GM12872 (cell line): ENCODE results near the gene ABCC5.

Experiments
- CTCF ChIP-seq: IDR thresholded peaks from 3 replicates; pipeline ENCODE4 v1.5.1; 2011; ENCODE audit warnings: low read depth, mild to moderate bottlenecking, low read length, moderate library complexity; ENCODE audit not compliant: insufficient read depth

ABCC5 gene

GRCh38 chr3:183927059-183927458 is 90.6 kb downstream of the ABCC5 start:
- no peak for TF ChIP-seq CTCF

DNA sequence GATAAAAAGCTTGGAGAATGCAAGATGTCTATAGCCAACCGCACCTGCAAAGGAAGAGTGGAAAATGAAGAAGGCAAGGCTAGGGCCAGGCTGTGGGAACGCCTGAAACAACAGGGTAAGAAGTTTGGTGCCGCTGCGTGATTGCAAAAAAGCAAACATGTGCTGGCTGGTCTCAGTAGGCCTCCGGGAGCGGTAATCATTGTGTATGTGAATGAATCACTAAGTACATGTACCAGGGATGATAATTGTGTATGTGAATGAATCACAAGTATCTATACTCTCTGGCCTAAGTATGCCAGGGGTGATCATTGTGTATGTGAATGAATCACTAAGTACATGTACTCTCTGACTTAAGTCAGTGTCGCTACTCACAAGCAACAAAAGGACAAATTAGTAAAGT is 92.7 kb downstream of the ABCC5 start:
- no peak for TF ChIP-seq CTCF

- TF ChIP-seq CTCF: no peak
These were observed 93.1 kb downstream of the ABCC5 start for GRCh38 chr3:183924543-183924942.

DNA sequence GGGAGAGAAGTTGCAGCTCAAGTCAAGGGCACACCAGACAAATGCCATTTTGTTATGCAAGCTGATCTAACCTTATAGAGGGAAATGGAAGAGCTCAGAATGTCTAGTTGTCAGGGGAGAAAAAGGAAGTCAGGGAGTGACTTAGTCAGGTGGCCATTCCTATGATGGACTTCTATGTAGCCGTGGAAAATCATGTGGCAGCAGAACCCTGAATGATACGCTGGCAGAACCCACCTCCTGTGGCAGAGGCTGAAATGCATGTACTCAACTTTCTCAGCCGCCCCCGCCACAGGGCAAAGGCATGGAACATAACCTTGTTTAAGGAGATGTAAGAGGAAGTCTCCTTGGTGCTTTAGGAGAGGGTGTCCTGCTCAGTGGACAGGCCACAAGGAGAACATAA is 95.3 kb downstream of the ABCC5 start:
- TF ChIP-seq CTCF: no peak

- TF ChIP-seq CTCF: no peak
These were observed 96.6 kb downstream of the ABCC5 start for GRCh38 chr3:183921096-183921495.

- no peak for TF ChIP-seq CTCF
These were observed 97.3 kb downstream of the ABCC5 start for GRCh38 chr3:183920416-183920815.

GRCh38 chr3:183918178-183918577 is 99.5 kb downstream of the ABCC5 start:
- TF ChIP-seq CTCF: no peak

DNA sequence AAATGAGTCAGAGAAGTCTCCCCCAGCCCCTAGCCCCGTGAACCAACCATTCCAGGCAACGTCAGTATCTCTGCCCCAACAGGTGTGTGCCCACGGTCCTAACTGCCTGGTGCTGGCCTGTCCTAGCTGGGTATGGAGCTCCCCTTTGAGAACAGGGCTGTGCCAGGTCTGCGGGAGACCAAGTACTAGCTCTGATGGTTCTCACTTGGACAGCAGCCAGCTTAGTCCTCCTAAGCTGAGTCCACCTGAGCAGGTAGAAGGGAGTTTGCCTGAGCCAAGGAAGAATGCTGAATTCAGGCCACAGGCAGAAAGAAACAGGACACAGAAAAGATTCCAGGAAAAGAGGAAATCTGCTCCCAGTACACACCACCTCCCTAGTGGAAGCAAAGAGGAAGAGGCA is 99.9 kb downstream of the ABCC5 start:
- no peak for TF ChIP-seq CTCF
